Vagina (tissue), 2 donors: ENCODE measurements around the gene MDN1.

Experiments
- CTCF ChIP-seq, 3 experiments: fragments of 450-650 bp in 2 of 3; fragments of 200-600 bp in 1 of 3; sonication (generic) in 1 of 3; IDR thresholded peaks; one replicate each; pipeline ENCODE4 v1.5.1; 2017 to 2019; ENCODE audit warnings: antibody characterized with exemption in 3 of 3, mild to moderate bottlenecking in 2 of 3, moderate library complexity in 2 of 3
- POLR2A ChIP-seq, 2 donors: fragments of 450-650 bp; IDR thresholded peaks; one replicate each; pipeline ENCODE4 v1.6.1; 2017; ENCODE audit warnings: antibody characterized with exemption in 2 of 2, mild to moderate bottlenecking in 2 of 2, moderate library complexity in 2 of 2
- POLR2AphosphoS5 ChIP-seq, 2 donors: sonication (generic); formaldehyde crosslinking; IDR thresholded peaks; one replicate each; pipeline ENCODE4 v1.9.0; 2017; ENCODE audit warnings: antibody characterized with exemption in 2 of 2, mild to moderate bottlenecking in 2 of 2, low read depth in 1 of 2; ENCODE audit not compliant: insufficient read depth in 1 of 2

- no peak for TF ChIP-seq POLR2AphosphoS5 (IDR thresholded peaks at IDR 0.05; ENCODE audit: insufficient read depth in 1 of 2, low read depth in 1 of 2)
- TF ChIP-seq CTCF (IDR thresholded peaks at IDR 0.05) = no peak
- no peak for TF ChIP-seq POLR2A (IDR thresholded peaks at IDR 0.05)
These were observed 10.7 kb upstream of the MDN1 start for GRCh38 chr6:89830170-89830809.
